Choroid plexus epithelial cell (primary cell): ENCODE measurements around the gene MINDY4B.

Experiments
- DNase-seq: peaks from one replicate; pipeline ENCODE4 v3.0.0-alpha.2; 2010; ENCODE audit warnings: low read depth
- H3K4me3 ChIP-seq: 2 replicates; pipeline ENCODE4 v1.5.1; 2011; ENCODE audit warnings: low read depth, mild to moderate bottlenecking, control low read depth, low read length, moderate library complexity
- CTCF ChIP-seq: conservative IDR thresholded peaks from 2 replicates; pipeline ENCODE4 v1.5.1; 2011; ENCODE audit warnings: low read depth, mild to moderate bottlenecking, control low read depth, inconsistent platforms, low read length, moderate library complexity

MINDY4B gene

GRCh38 chr3:150901793-150902192, 3.4 kb downstream of the MINDY4B start:
- no peak for TF ChIP-seq CTCF
- DNase-seq, result no peak
- H3K4me3 ChIP-seq, result no peak overlapping the region

GRCh38 chr3:150899141-150899540, 6.1 kb downstream of the MINDY4B start:
- TF ChIP-seq CTCF, result no peak
- no peak for DNase-seq
- H3K4me3 ChIP-seq, result no peak overlapping the region

- H3K4me3 ChIP-seq, result no peak overlapping the region
- DNase-seq, result no peak
- TF ChIP-seq CTCF, result no peak
Measured at GRCh38 chr3:150898046-150898754, 7.0 kb downstream of the MINDY4B start.

GRCh38 chr3:150897592-150897991, 7.6 kb downstream of the MINDY4B start:
- DNase-seq, result no peak
- no peak for TF ChIP-seq CTCF
- no peak overlapping the region for H3K4me3 ChIP-seq

- no peak overlapping the region for H3K4me3 ChIP-seq
- DNase-seq, result no peak
- no peak for TF ChIP-seq CTCF
Measured at GRCh38 chr3:150890831-150891230, 14.4 kb downstream of the MINDY4B start.

GRCh38 chr3:150890295-150890694, 14.9 kb downstream of the MINDY4B start:
- no peak overlapping the region for H3K4me3 ChIP-seq
- no peak for TF ChIP-seq CTCF
- peak; percentile 75 for DNase-seq

- no peak for DNase-seq
- no peak overlapping the region for H3K4me3 ChIP-seq
- no peak for TF ChIP-seq CTCF
Measured at GRCh38 chr3:150889106-150889505, 16.1 kb downstream of the MINDY4B start.
